HG03064 (cell line): ENCODE results near the gene PAX7.
"Not testable (repeated sequence)": the region's sequence is repeated elsewhere in the genome, so short reads cannot be mapped to it uniquely, and the experiment has no call there.

Source experiments
- ATAC-seq: cut with Tn5 transposase; IDR thresholded peaks from one replicate; pipeline ENCODE4 v1.9.1; 2021; ENCODE audit warnings: low read depth; ENCODE audit not compliant: unreplicated experiment

PAX7 gene

DNA sequence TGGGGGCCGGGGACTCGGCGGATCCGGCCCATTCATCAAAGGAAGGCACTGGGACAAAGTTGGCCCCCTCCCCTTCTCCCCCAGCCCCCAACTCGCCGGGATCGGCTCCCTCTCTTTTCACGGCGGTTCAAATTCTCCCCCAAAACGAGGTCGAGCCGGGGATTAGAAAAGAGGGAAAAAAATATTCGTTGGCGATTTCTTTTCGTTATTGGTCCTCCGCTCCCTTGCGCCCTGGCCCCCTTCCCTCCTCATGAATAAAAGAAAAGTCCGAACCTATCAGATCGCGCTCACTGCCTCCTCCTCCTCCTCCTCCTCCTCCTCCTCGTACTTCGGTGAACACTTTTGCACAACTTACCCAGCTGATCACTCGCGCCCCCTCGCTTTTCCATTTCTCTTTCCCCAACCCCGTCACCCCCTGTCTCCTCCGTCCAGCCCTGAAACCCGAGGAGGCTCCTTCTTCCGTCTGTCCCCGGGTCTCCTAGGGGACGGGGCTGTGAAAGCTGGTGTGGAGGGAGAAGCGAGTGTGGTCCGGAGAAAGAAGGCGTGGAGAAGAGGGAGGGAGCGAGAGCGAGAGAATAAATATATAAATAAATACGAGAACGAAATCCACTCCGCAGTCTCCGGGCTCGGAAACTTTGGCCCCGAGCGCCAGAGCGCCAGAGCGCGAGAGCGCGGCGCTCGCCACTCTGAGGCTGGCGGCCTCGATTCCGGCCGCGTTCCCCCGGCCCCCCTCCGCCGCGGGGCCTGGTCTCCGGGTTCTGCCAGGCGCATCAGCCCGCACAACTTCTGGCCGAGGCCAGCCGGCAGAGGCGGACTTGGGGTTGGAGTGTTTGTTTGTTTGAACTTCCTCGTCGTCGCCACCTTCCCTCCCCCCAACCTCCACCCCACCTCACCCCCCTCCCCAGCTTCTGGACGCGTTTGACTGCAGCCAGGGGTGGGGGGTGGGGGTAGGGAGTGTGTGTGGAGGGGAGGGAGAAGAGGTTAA is at the start of gene PAX7:
TSS of gene PAX7 (plus strand) at position 336 of the 985 bp plus-strand sequence. CDS start 758 bp downstream, outside the sequence.
- ATAC-seq = no peak

DNA sequence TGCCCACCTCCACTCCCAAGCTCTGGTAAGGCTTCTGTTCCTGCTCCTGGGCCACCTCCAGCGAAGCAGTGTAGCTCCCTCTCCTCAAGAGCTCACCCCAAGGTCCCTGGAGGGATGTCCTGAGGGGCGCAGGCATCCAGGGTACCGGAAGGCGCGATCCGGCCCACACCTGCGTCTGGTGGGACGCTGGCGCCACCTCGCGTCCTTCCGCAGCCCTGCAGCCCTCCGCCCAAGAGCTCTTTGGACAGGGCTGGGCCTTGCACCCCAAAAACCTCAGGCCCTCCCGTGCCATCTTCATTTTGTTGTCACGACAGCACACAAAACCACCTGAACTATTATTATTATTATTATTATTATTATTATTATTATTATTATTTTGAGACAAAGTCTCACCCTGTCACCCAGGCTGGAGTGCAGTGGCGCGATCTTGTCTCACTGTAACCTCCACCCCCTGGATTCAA is 49.2 kb upstream of the PAX7 start:
- ATAC-seq = no peak

DNA sequence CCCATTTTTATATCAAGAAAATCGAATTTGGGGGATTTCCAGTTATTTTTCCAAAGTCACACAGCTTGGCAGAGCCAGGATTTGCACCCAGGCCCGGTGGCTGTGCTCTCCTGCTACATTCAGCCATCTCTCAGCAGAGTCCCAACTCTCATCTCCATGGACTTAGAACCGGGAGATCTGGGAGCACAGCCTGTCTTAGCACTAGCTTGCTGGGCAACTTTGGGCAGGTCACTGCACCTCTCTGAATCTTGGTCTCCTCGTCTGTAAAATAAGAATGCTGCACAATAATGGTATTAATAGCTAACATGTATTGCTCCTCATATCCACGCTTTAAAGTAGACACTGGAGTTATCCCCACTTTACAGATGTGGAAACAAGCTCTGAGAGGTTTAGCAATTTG is 47.8 kb upstream of the PAX7 start:
- ATAC-seq = no peak

DNA sequence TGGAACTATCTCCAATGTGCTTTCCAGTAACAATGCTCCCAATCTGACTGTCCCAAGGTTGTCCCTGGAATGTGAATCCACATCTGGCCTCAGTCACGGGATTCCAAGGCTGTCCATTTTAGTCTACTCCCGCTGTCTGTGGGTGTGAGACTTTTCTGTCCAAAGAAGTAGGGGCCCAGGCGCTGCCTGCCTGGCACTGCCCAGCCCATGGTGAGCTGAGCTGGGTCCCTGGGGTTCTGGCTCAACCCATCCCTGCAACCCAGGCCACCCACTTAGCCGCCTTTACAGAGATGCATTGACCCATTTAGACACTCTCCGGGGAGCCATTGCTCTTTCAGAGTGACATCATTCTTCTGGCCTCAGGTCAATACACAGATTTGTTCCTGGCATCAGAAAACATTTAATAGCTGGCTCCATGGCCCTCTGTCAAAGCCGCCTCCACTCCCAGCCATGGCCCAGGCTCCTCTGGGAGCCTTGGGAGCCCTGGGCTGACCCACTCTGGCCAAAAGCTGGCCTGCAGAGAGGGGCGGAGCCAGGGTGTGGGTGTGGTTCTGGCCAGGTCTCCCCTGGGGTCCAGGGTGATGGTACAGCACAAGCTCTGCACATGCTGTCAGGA is 47.2 kb upstream of the PAX7 start:
- ATAC-seq = no peak

DNA sequence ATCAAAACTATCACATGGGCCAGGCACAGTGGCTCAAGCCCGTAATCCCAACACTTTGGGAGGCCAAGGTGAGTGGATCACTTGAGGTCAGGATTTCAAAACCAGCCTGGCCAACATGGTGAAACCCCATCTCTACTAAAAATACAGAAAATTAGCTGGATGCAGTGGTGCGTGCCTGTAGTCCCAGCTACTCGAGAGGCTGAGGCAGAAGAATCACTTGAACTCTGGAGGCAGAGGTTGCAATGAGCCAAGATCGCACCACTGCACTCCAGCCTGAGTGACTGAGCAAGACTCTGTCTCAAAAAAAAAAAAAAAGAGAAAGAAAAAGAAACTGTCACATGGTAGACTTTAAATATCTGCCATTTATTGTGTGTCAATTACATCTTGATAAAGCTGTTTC is 44.6 kb upstream of the PAX7 start:
- not testable (repeated sequence) for ATAC-seq

DNA sequence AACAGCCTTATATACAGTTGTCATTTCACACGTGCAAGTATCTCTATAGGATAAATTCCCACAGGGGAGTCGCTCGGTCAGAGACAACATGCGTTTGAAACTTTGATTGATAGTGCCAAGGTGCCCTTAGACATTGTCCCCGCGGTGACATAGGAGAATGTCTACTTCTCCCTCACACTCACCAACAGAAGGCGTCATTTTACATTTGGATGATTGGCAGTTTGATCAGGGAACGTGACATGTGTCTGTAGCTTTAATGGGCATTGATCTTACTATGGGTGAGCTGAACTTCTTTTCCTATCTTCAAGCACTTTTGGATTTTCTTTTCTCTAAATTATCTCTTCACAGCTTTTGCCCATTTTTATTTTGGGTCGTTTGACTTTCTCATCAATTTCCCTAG is 42.6 kb upstream of the PAX7 start:
- no peak for ATAC-seq

DNA sequence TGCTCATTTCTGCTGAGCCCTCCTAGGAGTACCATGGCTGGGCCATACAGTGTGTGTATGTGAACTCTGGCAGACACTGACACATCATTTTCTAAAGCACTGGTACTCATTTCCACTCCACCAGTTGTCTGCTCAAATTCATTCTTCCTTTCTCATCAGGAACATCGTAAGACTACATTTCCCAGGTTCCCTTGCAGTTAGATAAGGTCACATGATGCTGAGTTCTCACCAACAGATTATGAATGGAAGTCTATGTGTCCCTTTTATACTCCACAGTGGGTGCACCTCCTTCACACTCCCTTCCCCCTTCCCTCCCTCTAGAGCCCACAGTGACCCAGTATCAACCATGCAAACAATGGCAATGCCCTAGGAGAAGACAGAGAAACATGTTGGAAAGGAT is 38.3 kb upstream of the PAX7 start:
- ATAC-seq = no peak

DNA sequence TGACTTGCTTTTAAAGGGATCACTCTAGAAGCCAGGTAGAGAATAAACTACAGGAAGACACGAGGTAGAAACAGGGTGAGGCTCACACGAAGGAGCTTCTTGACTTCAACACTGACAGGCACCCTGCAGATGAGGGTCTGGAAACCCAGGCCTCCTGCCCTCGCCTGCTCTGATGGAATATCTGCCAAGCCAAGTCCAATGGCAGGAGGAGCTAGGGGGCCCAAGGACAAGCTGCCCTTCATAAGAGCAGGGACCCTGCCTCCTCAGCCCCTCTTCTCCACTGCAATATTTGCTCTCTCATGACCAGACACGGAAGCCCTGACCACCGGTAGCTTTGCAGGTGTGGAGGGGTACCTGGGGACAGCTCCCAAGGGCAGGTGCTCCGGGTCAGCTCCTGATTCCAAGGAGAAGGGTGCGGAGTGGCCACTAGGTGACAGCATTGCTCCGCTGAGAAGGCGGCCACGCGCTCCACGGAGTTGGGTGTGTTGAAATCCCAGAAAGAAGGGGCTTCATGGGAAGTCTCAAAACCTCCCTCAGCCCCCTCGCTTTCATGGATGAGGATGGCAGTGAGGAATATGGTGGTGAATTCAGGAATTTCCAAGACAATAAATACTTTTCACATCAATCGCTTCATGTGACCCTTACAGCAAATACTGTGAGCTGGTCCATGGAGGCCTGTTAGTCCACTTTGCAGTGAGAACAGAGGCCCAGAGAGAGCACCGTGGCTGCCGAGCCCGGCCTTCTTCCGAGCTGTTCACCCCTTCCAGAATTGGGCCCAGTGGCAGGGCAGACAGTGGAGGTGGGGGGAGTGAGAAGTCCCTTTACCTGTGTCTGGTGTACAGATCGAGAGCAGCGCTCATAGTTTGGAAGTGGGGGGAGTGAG is 33.2 kb upstream of the PAX7 start:
- ATAC-seq = no peak

GRCh38 chr1:18599086-18599485 is 31.6 kb upstream of the PAX7 start:
- no peak for ATAC-seq

- ATAC-seq = no peak
Measured at GRCh38 chr1:18599704-18600103, 30.9 kb upstream of the PAX7 start.

DNA sequence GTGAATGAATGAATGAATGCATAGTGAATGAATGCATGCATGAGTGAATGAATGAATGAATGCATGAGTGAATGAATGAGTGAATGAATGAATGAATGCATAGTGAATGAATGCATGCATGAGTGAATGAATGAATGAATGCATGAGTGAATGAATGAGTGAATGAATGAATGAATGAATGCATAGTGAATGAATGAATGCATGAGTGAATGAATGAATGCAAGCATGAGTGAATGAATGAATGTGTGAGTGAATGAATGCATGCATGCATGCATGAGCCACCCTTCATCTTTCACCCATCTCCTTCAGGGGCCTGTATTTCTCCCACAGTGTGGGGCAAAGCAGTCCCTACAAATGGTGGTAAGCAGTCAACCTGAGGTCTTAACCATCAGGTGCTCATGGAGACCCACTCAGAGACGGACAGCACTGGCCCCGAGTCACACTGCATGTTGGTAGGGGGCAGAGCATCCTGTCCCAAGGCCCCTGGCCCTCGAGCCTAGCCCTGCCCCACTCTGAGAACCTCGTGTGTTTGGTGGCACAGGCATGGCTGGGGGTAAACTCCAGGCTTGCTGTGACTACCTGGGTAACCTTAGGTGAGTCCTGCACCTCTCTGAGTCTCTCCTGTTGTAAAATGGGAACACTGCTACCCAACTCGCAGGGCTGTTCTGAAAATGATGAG is 28.0 kb upstream of the PAX7 start:
- ATAC-seq = no peak

DNA sequence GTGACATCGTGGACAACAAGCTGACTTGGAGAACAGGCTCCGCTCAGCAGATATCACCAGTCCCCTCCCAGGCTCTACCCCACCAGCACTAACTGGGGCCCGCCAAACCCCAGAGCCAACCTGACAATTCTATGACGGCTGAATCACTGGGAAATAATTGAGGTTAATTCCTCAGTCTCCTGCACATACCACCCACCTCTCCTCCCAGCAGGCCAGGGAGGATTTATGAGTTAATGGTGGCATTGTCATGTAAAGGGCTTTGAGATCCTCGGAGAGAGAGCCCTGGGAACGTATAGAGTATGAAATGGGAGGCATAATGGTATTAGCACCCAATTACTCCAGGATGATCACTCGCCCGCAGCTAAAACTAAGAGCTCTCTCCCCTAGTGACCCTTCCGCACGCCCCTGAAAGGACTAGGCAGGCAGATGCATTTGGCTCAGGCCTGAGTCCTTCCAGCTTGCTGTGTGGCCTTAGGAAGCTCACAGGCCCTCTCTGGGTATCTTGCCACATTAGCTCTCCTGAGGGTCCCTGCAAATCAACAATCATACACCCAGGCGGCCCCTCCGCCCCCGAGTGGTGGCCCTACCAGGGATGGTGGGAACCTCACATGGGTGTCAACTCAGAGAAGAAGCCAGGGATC is 27.3 kb upstream of the PAX7 start:
- ATAC-seq = no peak

DNA sequence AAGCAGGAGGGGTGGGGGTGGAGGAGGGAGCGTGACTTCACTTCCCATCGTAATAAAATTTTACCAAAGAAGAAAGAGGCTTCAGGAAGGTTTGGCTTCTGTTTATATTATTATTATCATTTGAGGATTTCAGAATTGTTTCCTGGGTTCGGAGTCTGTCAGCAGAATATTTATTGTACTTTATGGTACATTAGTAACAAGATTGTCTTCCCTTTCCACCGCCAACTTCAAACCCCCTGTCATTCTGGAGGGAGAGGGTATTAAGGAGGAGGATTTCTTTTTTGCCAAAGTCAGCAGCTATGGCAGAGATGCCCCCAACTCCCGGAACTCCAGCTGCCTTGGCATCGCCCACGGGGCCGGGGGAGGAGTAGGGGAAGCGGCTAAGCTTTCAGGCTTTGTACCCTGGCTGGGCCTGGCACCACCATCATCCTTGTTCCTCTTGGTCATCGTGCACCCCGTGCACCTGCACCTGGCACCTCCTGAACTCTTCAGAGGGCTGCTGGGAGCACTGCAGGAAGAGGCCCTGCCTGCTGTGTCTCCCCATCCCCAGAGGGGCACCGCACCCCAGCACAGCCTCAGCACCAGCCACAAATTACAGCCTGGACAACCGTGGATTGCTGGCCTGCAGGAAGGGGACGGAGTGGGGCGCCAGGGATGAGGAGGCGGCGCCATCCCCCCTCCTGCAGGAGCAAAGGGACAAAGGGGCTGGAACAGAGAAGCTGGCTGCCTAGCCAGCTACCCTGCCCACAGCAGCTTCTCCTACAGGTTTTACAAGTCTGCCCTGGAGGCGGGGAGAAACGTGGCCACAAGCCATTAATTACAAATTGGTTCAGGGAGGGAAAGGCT is 24.0 kb upstream of the PAX7 start:
- no peak for ATAC-seq

GRCh38 chr1:18607289-18607760 is 23.3 kb upstream of the PAX7 start:
- no peak for ATAC-seq

DNA sequence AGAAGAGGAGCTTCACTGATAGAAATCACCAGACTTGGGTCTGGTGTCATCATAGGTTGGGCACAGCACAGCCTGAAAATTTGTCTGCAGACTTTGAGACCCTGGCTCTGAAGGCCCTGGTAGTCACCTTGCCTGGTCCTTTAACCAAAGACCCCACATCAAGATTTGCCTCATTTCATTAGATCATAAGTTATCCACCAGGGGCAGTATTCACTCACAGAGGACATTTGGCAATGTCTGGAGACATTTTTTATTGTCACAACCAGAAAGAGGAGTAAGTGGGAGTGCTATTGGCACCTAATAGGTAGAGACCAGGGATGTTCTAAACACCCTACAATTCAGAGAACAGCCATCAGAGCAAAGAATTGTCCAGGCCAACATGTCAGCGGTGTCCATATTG is 22.1 kb upstream of the PAX7 start:
- ATAC-seq = no peak

GRCh38 chr1:18611311-18611710 is 19.3 kb upstream of the PAX7 start:
- no peak for ATAC-seq

GRCh38 chr1:18612073-18612472 is 18.6 kb upstream of the PAX7 start:
- no peak for ATAC-seq

DNA sequence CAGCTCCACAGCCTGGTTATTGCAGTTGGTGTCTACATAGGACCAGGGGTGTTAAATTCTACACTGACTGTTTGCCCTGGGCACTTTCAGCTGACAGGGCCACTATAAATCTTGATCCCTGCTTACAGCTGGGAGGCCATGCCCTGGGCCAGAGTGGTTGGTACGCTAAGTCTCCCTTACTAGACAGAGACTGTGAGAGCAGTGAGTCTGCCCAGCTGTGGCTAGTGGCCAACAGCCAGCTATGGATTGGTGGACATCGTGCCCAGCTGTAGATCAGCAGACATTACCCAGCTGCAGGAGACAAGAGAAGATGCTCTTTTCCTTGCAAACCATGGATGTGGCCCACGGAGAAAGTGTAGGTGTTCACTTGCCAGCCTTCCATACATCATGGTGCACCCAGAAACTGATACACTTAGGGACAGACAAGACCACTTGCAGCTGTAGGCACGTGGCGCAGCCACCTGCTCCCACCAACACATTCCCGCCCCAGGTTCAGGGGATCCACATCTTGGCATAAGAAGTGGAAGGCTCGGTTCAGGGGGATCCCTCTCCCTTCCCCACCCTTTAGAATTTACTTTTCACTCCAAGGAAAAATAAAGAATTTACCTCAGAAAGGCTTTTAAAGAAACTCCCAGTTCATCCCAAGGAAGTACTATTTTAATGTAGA is 16.4 kb upstream of the PAX7 start:
- no peak for ATAC-seq
